ENCODE measurements around the gene RPS26.
"Not testable (repeated sequence)": the region's sequence is repeated elsewhere in the genome, so short reads cannot be mapped to it uniquely, and the experiment has no call there.

RPS26 gene

GRCh38 chr12:56041552-56042429, at the start of gene RPS26:
Gene RPS26, plus strand, starts transcription at chr12:56041918. Its CDS starts 249 bp downstream, at chr12:56042167.
- DNase-seq: peak; percentile 89

DNA sequence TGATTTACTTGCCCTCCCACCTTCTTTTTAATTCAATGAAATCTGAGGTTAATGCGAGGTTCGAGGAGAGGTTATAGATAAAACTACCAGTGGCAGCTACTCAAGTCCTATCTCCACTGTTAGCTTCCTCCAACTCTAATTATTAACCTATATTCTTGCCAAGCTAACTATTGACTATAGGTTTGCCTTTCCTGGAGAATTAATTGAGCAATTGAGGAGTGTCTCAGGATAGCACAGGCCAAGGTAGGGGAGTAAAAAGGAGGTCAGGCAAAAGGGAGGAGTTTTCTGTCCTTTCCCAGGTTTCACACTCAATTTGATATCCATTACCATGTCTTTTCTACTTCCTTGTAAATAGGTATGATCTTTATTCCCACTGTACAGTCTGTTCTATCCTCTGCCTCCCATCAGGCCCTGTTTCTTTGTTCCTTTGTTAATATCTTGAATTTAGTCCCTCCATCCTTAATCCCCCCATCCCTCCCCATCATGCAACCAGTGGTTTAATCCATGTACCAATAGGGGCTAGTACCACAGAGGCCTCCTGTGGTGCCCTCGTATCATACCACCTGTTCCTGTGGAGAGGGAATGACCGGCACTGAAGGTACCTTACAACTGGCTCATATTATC, 48.4 kb upstream of the RPS26 start:
- DNase-seq: no peak

DNA sequence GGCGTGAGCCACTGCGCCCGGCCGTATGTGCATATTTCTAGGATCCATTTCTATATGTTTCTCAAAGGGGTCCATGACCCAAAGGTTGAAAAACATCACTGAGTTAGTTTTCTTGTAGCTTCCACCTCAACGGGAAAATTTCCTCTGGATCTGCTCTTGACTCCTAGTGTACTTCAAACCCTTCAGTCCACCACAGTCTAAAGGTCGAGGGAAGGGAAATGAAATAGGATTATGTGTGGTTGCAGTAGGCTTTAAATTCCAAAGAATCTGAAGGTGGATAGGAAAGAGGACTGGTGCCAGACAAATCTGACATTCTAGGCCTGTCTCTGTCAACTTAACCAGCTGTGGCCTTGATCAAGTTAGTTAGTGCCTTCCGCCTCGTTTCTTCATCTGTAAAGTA, 46.4 kb upstream of the RPS26 start:
- no peak for DNase-seq

DNA sequence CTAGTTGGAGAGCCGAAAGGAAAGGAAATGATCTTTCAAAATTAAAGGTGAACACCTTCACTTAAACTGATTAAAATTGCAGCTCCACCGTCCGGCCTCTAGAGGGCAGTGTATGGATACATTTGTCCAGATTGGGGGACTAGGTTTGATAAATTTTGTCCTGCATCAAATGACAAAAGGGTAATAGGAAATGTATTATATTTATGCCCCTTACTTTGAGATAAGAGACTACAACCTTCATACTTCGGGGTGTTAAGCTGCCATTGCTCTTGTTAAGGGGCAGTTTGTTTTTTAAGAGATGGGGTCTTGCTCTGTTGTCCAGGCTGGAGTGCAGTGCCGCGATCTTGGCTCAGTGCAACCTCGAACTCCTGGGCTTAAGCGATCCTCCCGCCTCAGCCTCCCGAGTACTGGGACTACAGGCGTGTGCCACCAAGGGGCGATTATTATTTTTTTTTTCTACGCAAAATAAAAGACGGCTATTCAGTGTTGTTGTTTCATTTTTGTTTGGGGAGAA, 45.5 kb upstream of the RPS26 start:
- DNase-seq: peak; percentile 49

GRCh38 chr12:55996715-55997534, 44.8 kb upstream of the RPS26 start, which contains the start of gene SUOX:
Gene SUOX, plus strand, starts transcription at chr12:55997276. Its CDS starts 4,946 bp downstream, at chr12:56002222.
- DNase-seq: no peak

DNA sequence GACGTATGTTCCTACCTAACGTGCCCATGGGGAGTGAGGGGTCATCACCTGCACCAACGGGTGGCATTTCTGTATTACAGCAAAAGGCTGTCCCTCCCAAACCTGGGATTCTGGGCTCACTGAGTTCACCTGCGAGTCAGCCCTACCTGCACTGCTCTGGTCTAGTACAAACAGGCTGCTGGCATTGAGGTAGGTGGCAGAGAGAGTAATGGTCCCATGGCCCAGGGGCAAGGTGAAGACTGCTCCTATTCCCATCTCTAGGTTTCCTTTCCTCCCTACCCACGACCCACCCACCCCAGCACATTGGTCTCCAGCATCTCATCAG, 44.2 kb upstream of the RPS26 start:
- no peak for DNase-seq

DNA sequence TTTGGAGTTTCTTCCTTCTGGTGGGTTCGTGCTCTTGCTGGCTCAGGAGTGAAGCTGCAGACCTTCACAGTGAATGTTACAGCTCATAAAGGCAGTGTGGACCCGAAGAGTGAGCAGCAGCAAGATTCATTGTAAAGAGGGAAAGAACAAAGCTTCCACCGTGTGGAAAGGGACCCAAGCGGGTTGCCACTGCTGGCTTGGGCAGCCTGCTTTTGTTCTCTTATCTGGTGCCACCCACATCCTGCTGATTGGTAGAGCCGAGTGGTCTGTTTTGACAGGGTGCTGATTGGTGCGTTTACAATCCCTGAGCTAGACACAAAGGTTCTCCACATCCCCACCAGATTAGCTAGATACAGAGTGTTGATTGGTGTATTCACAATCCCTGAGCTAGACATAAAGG, 42.2 kb upstream of the RPS26 start:
- not testable (repeated sequence) for DNase-seq

DNA sequence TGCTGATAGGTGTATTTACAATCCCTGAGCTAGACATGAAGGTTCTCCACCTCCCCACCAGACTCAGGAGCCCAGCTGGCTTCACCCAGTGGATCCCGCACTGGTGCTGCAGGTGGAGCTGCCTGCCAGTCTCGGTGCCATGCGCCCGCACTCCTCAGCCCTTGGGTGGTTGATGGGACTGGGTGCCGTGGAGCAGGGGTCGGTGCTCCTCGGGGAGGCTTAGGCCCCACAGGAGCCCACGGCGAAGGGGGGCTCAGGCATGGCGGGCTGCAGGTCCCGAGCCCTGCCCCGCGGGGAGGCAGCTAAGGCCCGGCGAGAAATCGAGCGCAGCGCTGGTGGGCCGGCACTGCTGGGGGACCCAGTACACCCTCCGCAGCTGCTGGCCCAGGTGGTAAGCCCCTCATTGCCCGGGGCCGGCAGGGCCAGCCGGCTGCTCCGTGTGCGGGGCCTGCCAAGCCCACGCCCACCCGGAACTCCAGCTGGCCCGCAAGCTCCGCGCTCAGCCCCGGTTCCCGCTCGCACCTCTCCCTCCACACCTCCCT, 41.6 kb upstream of the RPS26 start:
- DNase-seq: not testable (repeated sequence)

GRCh38 chr12:56001487-56002100, 40.1 kb upstream of the RPS26 start:
- no peak for DNase-seq

- not testable (repeated sequence) for DNase-seq
These were observed 38.3 kb upstream of the RPS26 start for GRCh38 chr12:56003376-56003775.

GRCh38 chr12:56004211-56004610, 37.5 kb upstream of the RPS26 start:
- DNase-seq: no peak

DNA sequence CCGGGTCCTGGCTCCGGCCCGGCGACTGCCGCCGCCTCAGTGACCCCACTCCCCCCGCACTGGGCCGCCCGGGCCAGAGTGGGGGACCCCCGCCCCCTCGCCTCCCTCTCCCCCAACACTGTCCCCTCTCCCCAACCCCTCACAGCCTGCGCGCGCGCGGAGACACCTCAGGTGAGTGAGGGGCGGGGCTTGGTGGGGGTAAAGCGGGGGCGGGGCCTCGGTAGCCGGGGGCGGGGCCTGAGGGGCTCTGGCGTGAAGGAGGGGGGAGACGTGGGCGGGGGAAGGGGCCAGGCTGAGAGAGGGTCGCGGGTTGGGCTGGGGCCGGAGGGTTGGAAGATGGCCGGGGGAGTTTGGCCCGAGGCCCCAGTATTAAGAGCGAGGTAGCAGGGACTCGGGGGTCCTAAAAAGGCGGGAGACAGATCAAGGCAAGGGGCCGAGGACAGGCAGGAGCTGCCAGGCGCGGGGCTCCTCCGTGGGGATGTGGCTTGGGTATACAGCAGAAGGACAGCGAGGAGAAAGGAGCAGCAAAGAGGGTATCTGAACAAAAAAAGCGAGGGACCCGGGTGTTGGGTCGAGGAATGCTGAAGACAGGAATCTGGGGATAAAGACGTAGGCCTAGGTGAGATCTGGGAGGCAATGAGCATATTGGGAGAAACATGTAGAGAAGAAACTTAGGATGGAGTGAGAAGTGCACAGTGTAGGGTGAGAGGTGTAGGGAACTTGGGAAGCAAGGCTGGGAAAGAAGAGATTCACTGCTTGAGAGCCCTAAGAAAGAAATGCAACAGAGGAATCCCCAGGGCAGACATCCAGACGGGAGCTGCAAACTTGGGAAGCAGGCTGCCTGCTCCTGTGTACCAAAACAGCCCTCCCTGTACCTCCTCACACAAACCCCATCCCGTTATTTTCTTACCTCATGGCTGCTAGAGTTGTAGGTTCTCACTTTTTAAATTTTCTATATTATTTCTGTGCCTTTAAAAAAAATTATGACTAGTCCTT, 33.9 kb upstream of the RPS26 start:
- DNase-seq: peak; percentile 76

DNA sequence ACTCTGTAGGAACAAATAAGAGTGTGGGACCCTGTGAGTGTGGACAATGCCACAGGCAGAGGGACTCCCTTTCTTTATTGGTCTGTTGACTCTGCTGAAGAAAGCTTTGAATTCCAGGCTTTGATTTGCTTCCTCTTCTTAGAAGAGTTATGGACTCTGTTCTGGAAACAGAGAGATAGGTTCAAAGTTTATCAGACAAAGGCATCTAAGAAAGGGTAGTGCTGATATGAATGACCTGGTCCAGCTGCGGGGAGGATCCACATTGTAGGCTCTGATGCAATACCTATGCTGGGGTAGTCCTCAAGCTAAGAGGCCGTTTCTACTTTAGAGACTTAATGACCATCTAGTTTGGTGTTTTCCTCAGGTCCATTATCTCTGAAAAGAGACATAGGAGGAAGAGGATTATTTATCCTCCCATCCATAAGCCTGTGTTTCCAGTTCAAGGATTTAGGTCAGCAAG, 31.6 kb upstream of the RPS26 start:
- no peak for DNase-seq

DNA sequence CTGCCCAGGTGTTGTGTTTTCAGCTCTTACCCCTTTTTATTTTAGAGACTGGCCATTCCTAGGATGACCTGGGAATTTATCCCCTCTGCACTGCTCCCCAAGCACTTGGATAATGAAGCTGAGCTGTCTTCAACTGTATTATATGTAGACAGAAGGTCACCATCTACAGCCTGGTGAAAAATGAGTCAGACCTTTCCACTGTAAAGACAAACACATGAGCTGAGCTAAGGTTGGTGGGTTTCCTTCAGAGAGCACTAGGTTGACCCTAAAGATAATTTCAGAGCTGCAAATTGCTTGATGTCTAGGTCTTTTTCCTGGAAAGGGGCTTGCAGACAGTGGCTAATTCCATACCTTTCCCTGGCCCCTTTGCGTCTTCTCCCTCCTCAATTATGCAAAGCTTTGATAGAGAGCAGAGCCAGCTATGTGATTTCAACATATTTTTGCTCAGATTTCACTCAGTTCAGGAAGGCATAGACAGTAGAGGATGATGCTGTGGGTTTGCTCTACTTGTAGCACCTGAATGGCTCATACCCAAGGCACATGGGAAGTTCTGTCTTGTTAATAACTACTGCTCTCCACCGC, 30.1 kb upstream of the RPS26 start:
- DNase-seq: no peak

- DNase-seq: no peak
These were observed 28.2 kb upstream of the RPS26 start for GRCh38 chr12:56013482-56013881.

- no peak for DNase-seq
These were observed 27.5 kb upstream of the RPS26 start for GRCh38 chr12:56014205-56014604.

GRCh38 chr12:56017181-56017580, 24.5 kb upstream of the RPS26 start:
- no peak for DNase-seq

GRCh38 chr12:56018356-56018755, 23.4 kb upstream of the RPS26 start:
- DNase-seq: no peak

GRCh38 chr12:56020423-56021184, 21.1 kb upstream of the RPS26 start, which contains the start of gene IKZF4:
Gene IKZF4, plus strand, starts transcription at chr12:56021043. Its CDS starts 451 bp downstream, at chr12:56021494.
- DNase-seq: no peak

All from activated naive CD4-positive, alpha-beta T cell treated with anti-CD3 and anti-CD28 coated beads, Interleukin-2, amount 50 U/mL, for 16 hours (primary cell).